SU-DHL-6 (cell line): ENCODE data around the gene GANC.

Source experiments
- CTCF ChIP-seq: fragments of 200-600 bp; sonication (generic); IDR thresholded peaks from one replicate; pipeline ENCODE4 v1.5.1; 2017; ENCODE audit warnings: antibody characterized with exemption, mild to moderate bottlenecking, low read length, moderate library complexity; ENCODE audit not compliant: insufficient read depth, poor library complexity, severe bottlenecking
- EZH2phosphoT487 ChIP-seq: fragments of 200-600 bp; sonication (generic), shearing (Covaris generic); conservative IDR thresholded peaks from 2 replicates; pipeline ENCODE4 v1.6.1; 2018; ENCODE audit warnings: mild to moderate bottlenecking, antibody characterized with exemption, low read length, moderate library complexity, mixed read lengths

GRCh38 chr15:42282344-42282743, 9.3 kb downstream of the GANC start:
- TF ChIP-seq CTCF (no peak), EZH2phosphoT487 (no peak)
